ENCODE data around the gene HSPG2. TPM values are rescaled to one million over a fixed set of nuclear protein-coding genes. Genes with fewer than 3 reads are reported as not detected.

Gene HSPG2
- total and polyA plus RNA-seq, 9 of the 15 experiments (the other 6 are each of a cell fraction or from before 2014, with no cell fraction given): 0.14 to 160 (median 15.7) TPM

DNA sequence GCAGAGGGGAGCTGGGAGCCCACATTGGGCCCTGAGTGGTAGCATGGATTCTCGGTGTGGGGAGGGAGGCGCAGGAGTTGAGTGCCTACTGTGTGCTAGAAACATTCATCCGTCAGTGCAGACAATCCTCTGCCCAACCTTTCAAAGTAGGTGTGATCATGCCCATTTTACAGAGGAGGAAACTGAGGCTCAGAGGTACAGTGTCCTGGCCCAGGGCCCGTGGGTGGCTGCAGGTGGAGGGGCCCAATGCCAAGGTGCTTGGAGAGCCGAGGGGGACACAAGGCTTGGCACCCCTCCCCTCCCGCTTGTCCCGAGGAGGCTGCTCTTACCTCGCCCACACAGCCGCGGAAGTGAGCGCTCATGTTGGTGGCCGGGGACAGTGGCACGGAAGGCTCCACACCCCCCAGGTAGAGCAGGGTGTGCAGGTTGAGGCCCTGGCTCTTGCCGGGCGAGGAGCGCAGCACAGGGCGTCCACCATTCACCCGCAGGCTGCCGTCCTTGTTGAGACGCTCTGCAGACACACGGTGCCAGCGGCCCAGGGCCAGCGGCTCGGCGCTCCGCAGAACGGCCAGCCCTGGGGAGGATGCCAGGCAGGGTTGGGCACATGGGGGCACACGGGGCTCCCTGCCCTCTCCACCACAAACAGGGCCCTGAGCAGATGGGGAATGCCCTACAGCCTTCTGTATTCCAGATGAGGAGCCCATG, 108.5 kb downstream of the HSPG2 start:
- no peaks in the 10 kb centered on the region for H3K27me3 ChIP-seq (ENCODE audit: control insufficient read depth in 2 of 2, insufficient read depth in 2 of 2, low read length in 2 of 2)
- no peak overlapping the region for H3K4me3 ChIP-seq
- H3K9ac ChIP-seq (ENCODE audit: insufficient read depth in 1 of 2, low read depth in 2 of 2, low read length in 2 of 2): no peak overlapping the region
- ATAC-seq (no peak), FAIRE-seq (no peak), DNase-seq (ENCODE audit: extremely low read depth in 1 of 4, low spot score in 3 of 4) (no peak)
- H3K4me2 ChIP-seq (ENCODE audit: insufficient read depth, low read length): no peak overlapping the region
- ChIA-PET POLR2A (no interaction called here), CTCF (ENCODE audit: low intra/inter-chr PET ratio) (no interaction called here)
- H3K79me2 ChIP-seq (ENCODE audit: control insufficient read depth, insufficient read depth, low read length): no peaks in the 10 kb centered on the region
- no peaks in the 10 kb centered on the region for H3K9me3 ChIP-seq (replicated peaks; ENCODE audit: control insufficient read depth, insufficient read depth, low read depth, low read length)
- peaks cover 0 to 34% of the 10 kb centered on the region in 2 experiments; a peak in 1 of 5 replicates for H3K4me1 ChIP-seq (replicated peaks in 1 of 2; ENCODE audit: control insufficient read depth in 2 of 2, insufficient read depth in 2 of 2, low read length in 2 of 2)
- intact Hi-C loops (cut with micrococcal nuclease): no loop called here
- WGBS (ENCODE audit: insufficient coverage, low coverage, missing lambda C conversion rate): 92% methylated on average over 26 of the region's 28 CpGs
- no peak overlapping the region for H2AFZ ChIP-seq (ENCODE audit: low read depth, low read length)
- in situ Hi-C loops (cut with MboI): no loop called here
- H4K20me1 ChIP-seq (replicated peaks; ENCODE audit: control insufficient read depth, insufficient read depth, low read length): no peaks in the 10 kb centered on the region
- peaks cover 5% of the 10 kb centered on the region for H3K9me1 ChIP-seq (ENCODE audit: control insufficient read depth, insufficient read depth, low read length)
- H3K36me3 ChIP-seq (ENCODE audit: control insufficient read depth, insufficient read depth, low read length): peaks cover 88% of the 10 kb centered on the region; the same call in 2 of the 3 replicates
- no TSS peak for BruUV-seq (replicated peaks)
- H3K27ac ChIP-seq (ENCODE audit: extremely low read depth, low read depth, low read length): no peak overlapping the region
- TF ChIP-seq HNRNPL (IDR thresholded peaks at IDR 0.05; ENCODE audit: low read depth, low read length) (0 out of 2 replicates have a peak, but pooled peaks have one; percentile 33), MXI1 (IDR thresholded peaks at IDR 0.05; ENCODE audit: low read depth, low read length) (no peak), RCOR1 (IDR thresholded peaks at IDR 0.05; ENCODE audit: borderline replicate concordance in 1 of 2, low read depth in 2 of 2, low read length in 2 of 2) (peak in 1 of 2 experiments; percentile 48; a peak in 1 of 4 replicates), ZNF133 (CRISPR knock-in tag; IDR thresholded peaks at IDR 0.05) (no peak), NUFIP1 (IDR thresholded peaks at IDR 0.05; ENCODE audit: partially characterized antibody) (no peak), BCOR (IDR thresholded peaks at IDR 0.05) (peak; percentile 89), SRSF3 (IDR thresholded peaks at IDR 0.05; ENCODE audit: insufficient read depth, low read length) (no peak), MEIS2 (IDR thresholded peaks at IDR 0.05; ENCODE audit: partially characterized antibody) (no peak), CBFB (CRISPR knock-in tag; IDR thresholded peaks at IDR 0.05) (no peak), RBM22 (IDR thresholded peaks at IDR 0.05; ENCODE audit: low read depth, low read length, poor library complexity, severe bottlenecking) (peak; percentile 66), RBM25 (IDR thresholded peaks at IDR 0.05; ENCODE audit: low read depth, low read length, severe bottlenecking) (peak; percentile 76), ZC3H11A (IDR thresholded peaks at IDR 0.05; ENCODE audit: low read depth, low read length) (no peak)
- TF ChIP-seq, protein P1, sequence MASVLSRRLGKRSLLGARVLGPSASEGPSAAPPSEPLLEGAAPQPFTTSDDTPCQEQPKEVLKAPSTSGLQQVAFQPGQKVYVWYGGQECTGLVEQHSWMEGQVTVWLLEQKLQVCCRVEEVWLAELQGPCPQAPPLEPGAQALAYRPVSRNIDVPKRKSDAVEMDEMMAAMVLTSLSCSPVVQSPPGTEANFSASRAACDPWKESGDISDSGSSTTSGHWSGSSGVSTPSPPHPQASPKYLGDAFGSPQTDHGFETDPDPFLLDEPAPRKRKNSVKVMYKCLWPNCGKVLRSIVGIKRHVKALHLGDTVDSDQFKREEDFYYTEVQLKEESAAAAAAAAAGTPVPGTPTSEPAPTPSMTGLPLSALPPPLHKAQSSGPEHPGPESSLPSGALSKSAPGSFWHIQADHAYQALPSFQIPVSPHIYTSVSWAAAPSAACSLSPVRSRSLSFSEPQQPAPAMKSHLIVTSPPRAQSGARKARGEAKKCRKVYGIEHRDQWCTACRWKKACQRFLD (CRISPR knock-in tag; IDR thresholded peaks at IDR 0.05): no peak
- TF ChIP-seq, protein P2, sequence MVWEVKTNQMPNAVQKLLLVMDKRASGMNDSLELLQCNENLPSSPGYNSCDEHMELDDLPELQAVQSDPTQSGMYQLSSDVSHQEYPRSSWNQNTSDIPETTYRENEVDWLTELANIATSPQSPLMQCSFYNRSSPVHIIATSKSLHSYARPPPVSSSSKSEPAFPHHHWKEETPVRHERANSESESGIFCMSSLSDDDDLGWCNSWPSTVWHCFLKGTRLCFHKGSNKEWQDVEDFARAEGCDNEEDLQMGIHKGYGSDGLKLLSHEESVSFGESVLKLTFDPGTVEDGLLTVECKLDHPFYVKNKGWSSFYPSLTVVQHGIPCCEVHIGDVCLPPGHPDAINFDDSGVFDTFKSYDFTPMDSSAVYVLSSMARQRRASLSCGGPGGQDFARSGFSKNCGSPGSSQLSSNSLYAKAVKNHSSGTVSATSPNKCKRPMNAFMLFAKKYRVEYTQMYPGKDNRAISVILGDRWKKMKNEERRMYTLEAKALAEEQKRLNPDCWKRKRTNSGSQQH (CRISPR knock-in tag; IDR thresholded peaks at IDR 0.05): no peak
- TF ChIP-seq, protein P3, sequence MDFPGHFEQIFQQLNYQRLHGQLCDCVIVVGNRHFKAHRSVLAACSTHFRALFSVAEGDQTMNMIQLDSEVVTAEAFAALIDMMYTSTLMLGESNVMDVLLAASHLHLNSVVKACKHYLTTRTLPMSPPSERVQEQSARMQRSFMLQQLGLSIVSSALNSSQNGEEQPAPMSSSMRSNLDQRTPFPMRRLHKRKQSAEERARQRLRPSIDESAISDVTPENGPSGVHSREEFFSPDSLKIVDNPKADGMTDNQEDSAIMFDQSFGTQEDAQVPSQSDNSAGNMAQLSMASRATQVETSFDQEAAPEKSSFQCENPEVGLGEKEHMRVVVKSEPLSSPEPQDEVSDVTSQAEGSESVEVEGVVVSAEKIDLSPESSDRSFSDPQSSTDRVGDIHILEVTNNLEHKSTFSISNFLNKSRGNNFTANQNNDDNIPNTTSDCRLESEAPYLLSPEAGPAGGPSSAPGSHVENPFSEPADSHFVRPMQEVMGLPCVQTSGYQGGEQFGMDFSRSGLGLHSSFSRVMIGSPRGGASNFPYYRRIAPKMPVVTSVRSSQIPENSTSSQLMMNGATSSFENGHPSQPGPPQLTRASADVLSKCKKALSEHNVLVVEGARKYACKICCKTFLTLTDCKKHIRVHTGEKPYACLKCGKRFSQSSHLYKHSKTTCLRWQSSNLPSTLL (IDR thresholded peaks at IDR 0.05): no peak
- TF ChIP-seq, protein P4, sequence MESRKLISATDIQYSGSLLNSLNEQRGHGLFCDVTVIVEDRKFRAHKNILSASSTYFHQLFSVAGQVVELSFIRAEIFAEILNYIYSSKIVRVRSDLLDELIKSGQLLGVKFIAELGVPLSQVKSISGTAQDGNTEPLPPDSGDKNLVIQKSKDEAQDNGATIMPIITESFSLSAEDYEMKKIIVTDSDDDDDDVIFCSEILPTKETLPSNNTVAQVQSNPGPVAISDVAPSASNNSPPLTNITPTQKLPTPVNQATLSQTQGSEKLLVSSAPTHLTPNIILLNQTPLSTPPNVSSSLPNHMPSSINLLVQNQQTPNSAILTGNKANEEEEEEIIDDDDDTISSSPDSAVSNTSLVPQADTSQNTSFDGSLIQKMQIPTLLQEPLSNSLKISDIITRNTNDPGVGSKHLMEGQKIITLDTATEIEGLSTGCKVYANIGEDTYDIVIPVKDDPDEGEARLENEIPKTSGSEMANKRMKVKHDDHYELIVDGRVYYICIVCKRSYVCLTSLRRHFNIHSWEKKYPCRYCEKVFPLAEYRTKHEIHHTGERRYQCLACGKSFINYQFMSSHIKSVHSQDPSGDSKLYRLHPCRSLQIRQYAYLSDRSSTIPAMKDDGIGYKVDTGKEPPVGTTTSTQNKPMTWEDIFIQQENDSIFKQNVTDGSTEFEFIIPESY (CRISPR knock-in tag; IDR thresholded peaks at IDR 0.05): peak; percentile 14; the same call in 1 of the 2 replicates
